Caco-2 (cell line): ENCODE measurements around the gene TM4SF5. TPM values are rescaled to one million over a fixed set of nuclear protein-coding genes. Genes with fewer than 3 reads are reported as not detected.
A peak's percentile ranks its signal among the peaks of the same experiment; 100 is the strongest.

ENCODE experiments used
- BruUV-seq: library from RNA; stranded (reverse); fragments of 400-500 nt; replicated peaks from 2 replicates; lab custom pipeline; 2021; lab: Mats Ljungman, UMichigan
- CTCF ChIA-PET: fragments of 300-600 bp; sonication (Branson Sonifier 250); formaldehyde crosslinking; loops from one replicate; lab custom pipeline; 2022; ENCODE audit warnings: antibody characterized with exemption; lab: Charles Lee
- POLR2A ChIA-PET: fragments of 300-600 bp; sonication (Branson Sonifier 250); formaldehyde crosslinking; loops from one replicate; lab custom pipeline; 2022; ENCODE audit warnings: antibody characterized with exemption; lab: Charles Lee
- DNase-seq, 2 experiments: peaks; one replicate each; pipeline versions ENCODE4 v3.0.0 to v3.0.0-alpha.2; 2020 to 2022
- H3K27me3 ChIP-seq: replicated peaks from 2 replicates; pipeline ENCODE4 v1.6.0; 2011; ENCODE audit warnings: low read length; ENCODE audit not compliant: control insufficient read depth, insufficient read depth
- H3K36me3 ChIP-seq: 2 replicates; pipeline ENCODE4 v1.5.1; 2011; ENCODE audit warnings: low read length; ENCODE audit not compliant: control insufficient read depth, insufficient read depth
- H3K4me1 ChIP-seq: fragments of 250-450 bp; sonication (Bioruptor Pico); 2 replicates; pipeline ENCODE4 v1.5.1; 2020; ENCODE audit warnings: mild to moderate bottlenecking
- H3K4me3 ChIP-seq: 2 replicates; pipeline ENCODE4 v1.5.1; 2011; ENCODE audit warnings: low read depth, mild to moderate bottlenecking, control low read depth, low read length
- H3K9me3 ChIP-seq: fragments of 250-450 bp; sonication (Bioruptor Pico); 2 replicates; pipeline ENCODE4 v1.5.1; 2020; ENCODE audit warnings: mild to moderate bottlenecking, moderate library complexity
- H3K27ac Mint-ChIP-seq: one replicate; pipeline ENCODE4 v1.8.0; 2022; ENCODE audit warnings: mixed read lengths; ENCODE audit not compliant: unreplicated experiment
- H3K27me3 Mint-ChIP-seq: one replicate; pipeline ENCODE4 v1.8.0; 2022; ENCODE audit warnings: mixed read lengths; ENCODE audit not compliant: insufficient read depth, unreplicated experiment
- H3K36me3 Mint-ChIP-seq: one replicate; pipeline ENCODE4 v1.8.0; 2022; ENCODE audit warnings: mild to moderate bottlenecking, mixed read lengths; ENCODE audit not compliant: insufficient read depth, unreplicated experiment
- H3K4me1 Mint-ChIP-seq: one replicate; pipeline ENCODE4 v1.8.0; 2022; ENCODE audit warnings: low read depth, mixed read lengths; ENCODE audit not compliant: unreplicated experiment
- H3K4me3 Mint-ChIP-seq: one replicate; pipeline ENCODE4 v1.8.0; 2022; ENCODE audit warnings: mild to moderate bottlenecking, moderate library complexity, mixed read lengths; ENCODE audit not compliant: unreplicated experiment
- H3K9me3 Mint-ChIP-seq: one replicate; pipeline ENCODE4 v1.8.0; 2022; ENCODE audit warnings: mixed read lengths; ENCODE audit not compliant: unreplicated experiment
- CTCF ChIP-seq, 2 experiments: fragments of 200-600 bp in 1 of 2; IDR thresholded peaks; 1 replicate in 1 of 2; 2 replicates in 1 of 2; pipeline versions ENCODE4 v1.5.1 to v1.8.0; 2011 to 2022; ENCODE audit warnings: antibody characterized with exemption in 1 of 2, control low read depth in 1 of 2, inconsistent platforms in 1 of 2, low read depth in 1 of 2, low read length in 1 of 2, mild to moderate bottlenecking in 1 of 2, moderate library complexity in 1 of 2; ENCODE audit not compliant: insufficient read depth in 1 of 2, severe bottlenecking in 1 of 2, unreplicated experiment in 1 of 2
- intact Hi-C: fragments of 100-400 bp; cut with micrococcal nuclease; formaldehyde crosslinking; loops from one replicate; pipeline ENCODE4 v1.10.0; 2022; ENCODE audit not compliant: unreplicated experiment
- total RNA-seq: library from RNA; stranded (reverse); gene quantifications from 2 replicates; pipeline ENCODE4 v1.2.3, GENCODE V29; 2022

Gene TM4SF5
- total RNA-seq, 1 experiment from 2014 or later, result 9.9 TPM

- H3K9me3 ChIP-seq, result no peaks in the 10 kb centered on the region
- no peaks in the 10 kb centered on the region for H3K36me3 ChIP-seq
- no peaks in the 10 kb centered on the region for H3K27me3 ChIP-seq
- H3K4me3 ChIP-seq, result no peak overlapping the region
- peaks cover 9% of the 10 kb centered on the region for H3K36me3 Mint-ChIP-seq
- H3K9me3 Mint-ChIP-seq, result no peaks in the 10 kb centered on the region
- intact Hi-C loops, result no loop called here
- BruUV-seq, result no TSS peak
- H3K27ac Mint-ChIP-seq, result no peak overlapping the region
- H3K4me3 Mint-ChIP-seq, result no peak overlapping the region
- H3K4me1 ChIP-seq, result peaks cover 13% of the 10 kb centered on the region; the same call in 1 of the 2 replicates
- H3K27me3 Mint-ChIP-seq, result no peaks in the 10 kb centered on the region
- CTCF ChIA-PET, result no interaction called here
- H3K4me1 Mint-ChIP-seq, result peaks cover 5% of the 10 kb centered on the region
- TF ChIP-seq CTCF (IDR thresholded peaks at IDR 0.05; ENCODE audit: insufficient read depth in 1 of 2, low read depth in 1 of 2, low read length in 1 of 2, severe bottlenecking in 1 of 2, unreplicated experiment in 1 of 2), result no peak
- POLR2A ChIA-PET, result no interaction called here
- DNase-seq, result no peak
These were observed 45.9 kb upstream of the TM4SF5 start for GRCh38 chr17:4725646-4726310.

GRCh38 chr17:4728124-4728523, 43.6 kb upstream of the TM4SF5 start:
- Mint-ChIP-seq H3K4me1 (peaks cover 7% of the 10 kb centered on the region), H3K27me3 (no peaks in the 10 kb centered on the region), H3K9me3 (no peaks in the 10 kb centered on the region), H3K27ac (no peak overlapping the region), H3K36me3 (peaks cover 17% of the 10 kb centered on the region), H3K4me3 (no peak overlapping the region)
- Histone ChIP-seq H3K9me3 (no peaks in the 10 kb centered on the region), H3K27me3 (no peaks in the 10 kb centered on the region), H3K36me3 (no peaks in the 10 kb centered on the region), H3K4me3 (no peak overlapping the region), H3K4me1 (0 out of 2 replicates have a peak, but pooled peaks cover 3% of the 10 kb centered on the region)
- CTCF ChIA-PET, result no interaction called here
- intact Hi-C loops, result no loop called here
- TF ChIP-seq CTCF (IDR thresholded peaks at IDR 0.05; ENCODE audit: insufficient read depth in 1 of 2, low read depth in 1 of 2, low read length in 1 of 2, severe bottlenecking in 1 of 2, unreplicated experiment in 1 of 2), result no peak
- no TSS peak for BruUV-seq
- POLR2A ChIA-PET, result no interaction called here
- no peak for DNase-seq

DNA sequence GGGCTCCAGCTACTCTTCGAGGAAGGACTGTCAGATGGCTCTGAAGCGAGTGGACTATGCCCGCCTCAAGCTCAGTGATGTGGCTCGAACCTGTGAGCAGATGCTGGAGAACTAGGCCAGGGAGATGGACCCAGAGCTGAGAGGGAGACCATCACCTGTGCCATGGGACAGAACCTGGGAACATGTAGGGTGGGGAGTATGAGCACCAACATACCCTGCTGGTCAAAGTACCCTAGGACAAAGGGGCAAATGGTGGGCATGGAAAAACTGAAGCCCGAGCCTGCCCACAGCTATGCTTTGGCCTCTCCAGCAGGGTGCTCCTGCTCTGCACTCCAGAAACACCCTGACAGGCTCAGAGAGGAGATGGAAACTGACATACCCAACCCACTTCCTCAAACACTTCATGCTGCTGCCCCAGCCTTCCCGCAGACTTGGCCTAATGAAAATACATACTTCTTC, 38.6 kb upstream of the TM4SF5 start:
- intact Hi-C loops, result no loop called here
- H3K27ac Mint-ChIP-seq, result no peak overlapping the region
- H3K27me3 Mint-ChIP-seq, result no peaks in the 10 kb centered on the region
- no peaks in the 10 kb centered on the region for H3K36me3 ChIP-seq
- H3K4me1 ChIP-seq, result 0 out of 2 replicates have a peak, but pooled peaks cover 3% of the 10 kb centered on the region
- no peaks in the 10 kb centered on the region for H3K27me3 ChIP-seq
- H3K4me1 Mint-ChIP-seq, result peaks cover 14% of the 10 kb centered on the region
- H3K36me3 Mint-ChIP-seq, result peaks cover 20% of the 10 kb centered on the region
- no TSS peak for BruUV-seq
- H3K4me3 ChIP-seq, result no peak overlapping the region
- POLR2A ChIA-PET, result no interaction called here
- no peak for DNase-seq
- H3K4me3 Mint-ChIP-seq, result no peak overlapping the region
- H3K9me3 ChIP-seq, result no peaks in the 10 kb centered on the region
- no peaks in the 10 kb centered on the region for H3K9me3 Mint-ChIP-seq
- CTCF ChIA-PET, result interaction anchor here (3.3 kb wide), 1 partner anchor 56 kb away, joined by 31 read pairs; the partner anchor contains the start of gene GLTPD2
- TF ChIP-seq CTCF (IDR thresholded peaks at IDR 0.05; ENCODE audit: insufficient read depth in 1 of 2, low read depth in 1 of 2, low read length in 1 of 2, severe bottlenecking in 1 of 2, unreplicated experiment in 1 of 2), result peak in 1 of 2 experiments; percentile 16
